Testis (tissue), 2 donors: ENCODE results near the gene ZNF532.

ENCODE experiments used
- POLR2A ChIP-seq: fragments of 450-650 bp; IDR thresholded peaks from one replicate; pipeline ENCODE4 v1.6.1; 2017; ENCODE audit warnings: antibody characterized with exemption, mild to moderate bottlenecking, moderate library complexity
- TF ChIP-seq, protein P1 (sequence below), 3 experiments: fragments of 450-650 bp in 2 of 3; fragments of 200-600 bp in 1 of 3; sonication (generic) in 1 of 3; IDR thresholded peaks; one replicate each; pipeline ENCODE4 v1.5.1; 2016 to 2019; ENCODE audit warnings: antibody characterized with exemption in 3 of 3, mild to moderate bottlenecking in 2 of 3, moderate library complexity in 1 of 3

DNA sequence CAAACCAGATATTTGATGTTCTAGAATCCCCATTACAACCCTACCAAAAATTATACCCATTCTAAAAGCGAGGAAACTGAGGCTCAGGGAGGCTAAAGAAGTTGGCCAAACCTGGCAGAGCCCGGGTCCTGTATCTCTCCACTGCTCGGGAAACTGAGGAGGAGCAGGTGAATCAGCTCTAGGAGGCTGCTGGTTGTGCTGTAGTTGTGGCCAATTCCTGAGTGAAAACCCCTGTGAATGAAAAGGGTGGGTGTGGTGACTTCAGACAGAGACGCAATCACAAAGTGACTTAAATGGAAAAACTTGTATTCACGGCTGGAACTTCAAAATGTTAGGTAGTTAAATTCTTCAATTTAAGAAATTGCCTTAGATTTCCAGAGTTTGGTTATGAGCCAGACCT, 169.3 kb downstream of the ZNF532 start:
- no peak for TF ChIP-seq POLR2A
- TF ChIP-seq, protein P1, sequence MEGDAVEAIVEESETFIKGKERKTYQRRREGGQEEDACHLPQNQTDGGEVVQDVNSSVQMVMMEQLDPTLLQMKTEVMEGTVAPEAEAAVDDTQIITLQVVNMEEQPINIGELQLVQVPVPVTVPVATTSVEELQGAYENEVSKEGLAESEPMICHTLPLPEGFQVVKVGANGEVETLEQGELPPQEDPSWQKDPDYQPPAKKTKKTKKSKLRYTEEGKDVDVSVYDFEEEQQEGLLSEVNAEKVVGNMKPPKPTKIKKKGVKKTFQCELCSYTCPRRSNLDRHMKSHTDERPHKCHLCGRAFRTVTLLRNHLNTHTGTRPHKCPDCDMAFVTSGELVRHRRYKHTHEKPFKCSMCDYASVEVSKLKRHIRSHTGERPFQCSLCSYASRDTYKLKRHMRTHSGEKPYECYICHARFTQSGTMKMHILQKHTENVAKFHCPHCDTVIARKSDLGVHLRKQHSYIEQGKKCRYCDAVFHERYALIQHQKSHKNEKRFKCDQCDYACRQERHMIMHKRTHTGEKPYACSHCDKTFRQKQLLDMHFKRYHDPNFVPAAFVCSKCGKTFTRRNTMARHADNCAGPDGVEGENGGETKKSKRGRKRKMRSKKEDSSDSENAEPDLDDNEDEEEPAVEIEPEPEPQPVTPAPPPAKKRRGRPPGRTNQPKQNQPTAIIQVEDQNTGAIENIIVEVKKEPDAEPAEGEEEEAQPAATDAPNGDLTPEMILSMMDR (IDR thresholded peaks at IDR 0.05), result no peak
